ENCODE data around the gene APEH.

APEH gene

GRCh38 chr3:49650177-49650576, 24.0 kb upstream of the APEH start:
- no peak for DNase-seq (ENCODE audit: low read depth in 2 of 3, low spot score in 1 of 3)

- DNase-seq (ENCODE audit: low read depth in 2 of 3, low spot score in 1 of 3): no peak
Measured at GRCh38 chr3:49650637-49651036, 23.5 kb upstream of the APEH start.

- DNase-seq (ENCODE audit: low read depth in 2 of 3, low spot score in 1 of 3): no peak
Measured at GRCh38 chr3:49652218-49652902, 21.8 kb upstream of the APEH start.

GRCh38 chr3:49652903-49653415, 21.2 kb upstream of the APEH start:
- DNase-seq (ENCODE audit: low read depth in 2 of 3, low spot score in 1 of 3): no peak

- no peak for DNase-seq (ENCODE audit: low read depth in 2 of 3, low spot score in 1 of 3)
Measured at GRCh38 chr3:49653621-49654020, 20.5 kb upstream of the APEH start.

- DNase-seq (ENCODE audit: low read depth in 2 of 3, low spot score in 1 of 3): no peak
Measured at GRCh38 chr3:49654176-49654825, 19.9 kb upstream of the APEH start.

GRCh38 chr3:49654955-49655556, 19.1 kb upstream of the APEH start:
- DNase-seq (ENCODE audit: low read depth in 2 of 3, low spot score in 1 of 3): no peak

GRCh38 chr3:49655731-49656285, 18.3 kb upstream of the APEH start:
- no peak for DNase-seq (ENCODE audit: low read depth in 2 of 3, low spot score in 1 of 3)

- no peak for DNase-seq (ENCODE audit: low read depth in 2 of 3, low spot score in 1 of 3)
Measured at GRCh38 chr3:49656541-49657112, 17.5 kb upstream of the APEH start.

GRCh38 chr3:49657208-49657915, 16.8 kb upstream of the APEH start:
- no peak for DNase-seq (ENCODE audit: low read depth in 2 of 3, low spot score in 1 of 3)

GRCh38 chr3:49658711-49659110, 15.4 kb upstream of the APEH start:
- no peak for DNase-seq (ENCODE audit: low read depth in 2 of 3, low spot score in 1 of 3)

GRCh38 chr3:49659756-49660155, 14.4 kb upstream of the APEH start:
- no peak for DNase-seq (ENCODE audit: low read depth in 2 of 3, low spot score in 1 of 3)

- DNase-seq (ENCODE audit: low read depth in 2 of 3, low spot score in 1 of 3): no peak
Measured at GRCh38 chr3:49661281-49661680, 12.9 kb upstream of the APEH start.

- no peak for DNase-seq (ENCODE audit: low read depth in 2 of 3, low spot score in 1 of 3)
Measured at GRCh38 chr3:49662021-49662420, 12.1 kb upstream of the APEH start.

- no peak for DNase-seq (ENCODE audit: low read depth in 2 of 3, low spot score in 1 of 3)
Measured at GRCh38 chr3:49662720-49663413, 11.3 kb upstream of the APEH start.

GRCh38 chr3:49663831-49664230, 10.3 kb upstream of the APEH start:
- DNase-seq (ENCODE audit: low read depth in 2 of 3, low spot score in 1 of 3): no peak

GRCh38 chr3:49664300-49664699, 9.9 kb upstream of the APEH start:
- no peak for DNase-seq (ENCODE audit: low read depth in 2 of 3, low spot score in 1 of 3)

GRCh38 chr3:49665822-49666519, 8.2 kb upstream of the APEH start:
- DNase-seq (ENCODE audit: low read depth in 2 of 3, low spot score in 1 of 3): no peak

- no peak for DNase-seq (ENCODE audit: low read depth in 2 of 3, low spot score in 1 of 3)
Measured at GRCh38 chr3:49666592-49666991, 7.6 kb upstream of the APEH start.

All from stimulated activated CD4-positive, alpha-beta T cell treated with anti-CD3 and anti-CD28 coated beads, Interleukin-12 subunit alpha, Interleukin-12 subunit beta, amount 100 ng/mL, for 48 hours (primary cell).